HL-60 (cell line): ENCODE measurements around the gene BCAS3.

Experiments used
- DNase-seq, 2 experiments: peaks; one replicate each; pipeline ENCODE4 v3.0.0-alpha.2; 2010 to 2020; ENCODE audit warnings: low read depth in 1 of 2, low spot score in 1 of 2
- H3K27ac ChIP-seq: fragments of 250-450 bp; sonication (Bioruptor Pico); replicated peaks from 2 replicates; pipeline ENCODE4 v1.5.1; 2020; ENCODE audit warnings: mild to moderate bottlenecking, moderate library complexity
- H3K27me3 ChIP-seq: fragments of 250-450 bp; sonication (Bioruptor Pico); 2 replicates; pipeline ENCODE4 v1.5.1; 2021; ENCODE audit warnings: mild to moderate bottlenecking, moderate library complexity; ENCODE audit not compliant: insufficient read depth, poor library complexity, severe bottlenecking
- H3K4me3 ChIP-seq: replicated peaks from 2 replicates; pipeline ENCODE4 v1.5.1; 2011; ENCODE audit warnings: mild to moderate bottlenecking, control low read depth, low read length; ENCODE audit not compliant: insufficient read depth
- CTCF ChIP-seq: IDR thresholded peaks from one replicate; pipeline ENCODE4 v1.5.1; 2011; ENCODE audit warnings: low read length, control low read depth, inconsistent platforms; ENCODE audit not compliant: insufficient read depth
- GABPA ChIP-seq: IDR thresholded peaks from 2 replicates; pipeline ENCODE4 v1.6.1; 2012; ENCODE audit warnings: low read depth
- POLR2AphosphoS5 ChIP-seq: IDR thresholded peaks from 2 replicates; pipeline ENCODE4 v1.6.1; 2012; ENCODE audit warnings: low read depth
- REST ChIP-seq: IDR thresholded peaks from 2 replicates; pipeline ENCODE4 v1.6.1; 2012; ENCODE audit warnings: low read depth; ENCODE audit not compliant: insufficient replicate concordance
- SPI1 ChIP-seq: IDR thresholded peaks from 2 replicates; pipeline ENCODE4 v1.6.1; 2012; ENCODE audit warnings: low read depth, mild to moderate bottlenecking, borderline replicate concordance

The BCAS3 gene

GRCh38 chr17:61132524-61132923 lies 454.9 kb downstream of the BCAS3 start:
- TF ChIP-seq REST = no peak
- no peak for TF ChIP-seq SPI1
- TF ChIP-seq POLR2AphosphoS5 = no peak
- no peak for TF ChIP-seq GABPA
- TF ChIP-seq CTCF = no peak
- no peaks in the 10 kb centered on the region for H3K27me3 ChIP-seq
- H3K27ac ChIP-seq = no peak overlapping the region
- no peak for DNase-seq
- no peak overlapping the region for H3K4me3 ChIP-seq

GRCh38 chr17:61133853-61134252 lies 456.2 kb downstream of the BCAS3 start:
- TF ChIP-seq POLR2AphosphoS5 = no peak
- no peak for TF ChIP-seq CTCF
- no peak for TF ChIP-seq GABPA
- no peak for TF ChIP-seq SPI1
- TF ChIP-seq REST = no peak
- Histone ChIP-seq H3K4me3 (no peak overlapping the region), H3K27ac (no peak overlapping the region), H3K27me3 (no peaks in the 10 kb centered on the region)
- no peak for DNase-seq

GRCh38 chr17:61134551-61135235 lies 457.0 kb downstream of the BCAS3 start:
- no peak for DNase-seq
- H3K27me3 ChIP-seq = no peaks in the 10 kb centered on the region
- H3K27ac ChIP-seq = no peak overlapping the region
- H3K4me3 ChIP-seq = no peak overlapping the region
- TF ChIP-seq POLR2AphosphoS5 (no peak), GABPA (no peak), REST (no peak), SPI1 (no peak), CTCF (no peak)
